Peyer's patch (tissue), 4 donors: ENCODE results near the gene CARMIL1.

Experiments used
- POLR2A ChIP-seq, 2 donors: fragments of 450-650 bp; IDR thresholded peaks; one replicate each; pipeline ENCODE4 v1.5.1; 2017; ENCODE audit warnings: antibody characterized with exemption in 2 of 2, mild to moderate bottlenecking in 2 of 2, moderate library complexity in 2 of 2
- TF ChIP-seq, protein P1 (sequence below), 6 experiments: fragments of 450-650 bp in 4 of 6; fragments of 200-600 bp in 2 of 6; sonication (generic) in 1 of 6; IDR thresholded peaks; one replicate each; pipeline ENCODE4 v1.5.1; 2017 to 2019; ENCODE audit warnings: antibody characterized with exemption in 6 of 6, mild to moderate bottlenecking in 3 of 6, moderate library complexity in 1 of 6

DNA sequence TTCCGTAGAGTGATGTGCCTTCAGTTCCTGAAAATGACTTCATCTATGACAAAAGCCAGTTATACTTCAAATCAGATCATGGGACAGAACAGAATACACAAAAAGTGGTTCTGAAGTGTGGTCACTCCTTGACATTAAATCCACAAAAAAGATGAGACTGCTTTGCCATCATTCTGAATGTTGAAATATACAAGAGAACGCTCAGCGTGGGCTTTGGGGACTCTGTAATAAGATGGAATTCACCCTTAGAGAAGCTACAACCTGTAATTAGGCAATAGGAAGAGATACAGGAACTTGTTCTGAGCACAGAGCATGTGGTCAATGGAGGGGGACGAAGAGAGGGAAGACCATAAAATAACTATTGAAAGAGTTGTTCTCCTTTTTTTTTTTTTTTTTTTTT lies 184.3 kb downstream of the CARMIL1 start:
- TF ChIP-seq, protein P1, sequence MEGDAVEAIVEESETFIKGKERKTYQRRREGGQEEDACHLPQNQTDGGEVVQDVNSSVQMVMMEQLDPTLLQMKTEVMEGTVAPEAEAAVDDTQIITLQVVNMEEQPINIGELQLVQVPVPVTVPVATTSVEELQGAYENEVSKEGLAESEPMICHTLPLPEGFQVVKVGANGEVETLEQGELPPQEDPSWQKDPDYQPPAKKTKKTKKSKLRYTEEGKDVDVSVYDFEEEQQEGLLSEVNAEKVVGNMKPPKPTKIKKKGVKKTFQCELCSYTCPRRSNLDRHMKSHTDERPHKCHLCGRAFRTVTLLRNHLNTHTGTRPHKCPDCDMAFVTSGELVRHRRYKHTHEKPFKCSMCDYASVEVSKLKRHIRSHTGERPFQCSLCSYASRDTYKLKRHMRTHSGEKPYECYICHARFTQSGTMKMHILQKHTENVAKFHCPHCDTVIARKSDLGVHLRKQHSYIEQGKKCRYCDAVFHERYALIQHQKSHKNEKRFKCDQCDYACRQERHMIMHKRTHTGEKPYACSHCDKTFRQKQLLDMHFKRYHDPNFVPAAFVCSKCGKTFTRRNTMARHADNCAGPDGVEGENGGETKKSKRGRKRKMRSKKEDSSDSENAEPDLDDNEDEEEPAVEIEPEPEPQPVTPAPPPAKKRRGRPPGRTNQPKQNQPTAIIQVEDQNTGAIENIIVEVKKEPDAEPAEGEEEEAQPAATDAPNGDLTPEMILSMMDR (IDR thresholded peaks at IDR 0.05) = no peak
- no peak for TF ChIP-seq POLR2A (IDR thresholded peaks at IDR 0.05)
